Non-pigmented ciliary epithelial cell (primary cell): ENCODE data around the gene TBC1D7.

ENCODE experiments used
- DNase-seq: peaks from one replicate; pipeline ENCODE4 v3.0.0-alpha.2; 2010; ENCODE audit warnings: low read depth

The TBC1D7 gene

GRCh38 chr6:13319891-13320564, 8.3 kb downstream of the TBC1D7 start:
- DNase-seq, result no peak

GRCh38 chr6:13318821-13319220, 9.5 kb downstream of the TBC1D7 start:
- DNase-seq, result no peak

GRCh38 chr6:13315896-13316295, 12.4 kb downstream of the TBC1D7 start:
- DNase-seq, result no peak

GRCh38 chr6:13314806-13315205, 13.5 kb downstream of the TBC1D7 start:
- no peak for DNase-seq

GRCh38 chr6:13311155-13311554, 17.2 kb downstream of the TBC1D7 start:
- DNase-seq, result no peak

GRCh38 chr6:13308332-13308731, 20.0 kb downstream of the TBC1D7 start:
- no peak for DNase-seq

- peak; percentile 49 for DNase-seq
These were observed 20.8 kb downstream of the TBC1D7 start for GRCh38 chr6:13307508-13307995.

- no peak for DNase-seq
These were observed 22.5 kb downstream of the TBC1D7 start for GRCh38 chr6:13305791-13306190.

- DNase-seq, result no peak
These were observed 23.0 kb downstream of the TBC1D7 start for GRCh38 chr6:13305288-13305687.

GRCh38 chr6:13304580-13305260, 23.6 kb downstream of the TBC1D7 start:
- DNase-seq, result no peak

- DNase-seq, result no peak
These were observed 24.2 kb downstream of the TBC1D7 start for GRCh38 chr6:13304101-13304500.

- DNase-seq, result no peak
These were observed 24.7 kb downstream of the TBC1D7 start for GRCh38 chr6:13303668-13304017.

- DNase-seq, result peak; percentile 94
These were observed 25.3 kb downstream of the TBC1D7 start for GRCh38 chr6:13302751-13303667.

- DNase-seq, result no peak
These were observed 26.0 kb downstream of the TBC1D7 start for GRCh38 chr6:13302291-13302690.

- no peak for DNase-seq
These were observed 27.4 kb downstream of the TBC1D7 start for GRCh38 chr6:13300643-13301590.

GRCh38 chr6:13299918-13300317, 28.4 kb downstream of the TBC1D7 start:
- no peak for DNase-seq

GRCh38 chr6:13299403-13299821, 28.9 kb downstream of the TBC1D7 start:
- DNase-seq, result no peak

GRCh38 chr6:13298446-13298845, 29.9 kb downstream of the TBC1D7 start:
- no peak for DNase-seq

GRCh38 chr6:13297391-13297790, 30.9 kb downstream of the TBC1D7 start:
- no peak for DNase-seq

GRCh38 chr6:13296536-13296997, 31.8 kb downstream of the TBC1D7 start:
- no peak for DNase-seq

- no peak for DNase-seq
These were observed 32.8 kb downstream of the TBC1D7 start for GRCh38 chr6:13295576-13295975.
